RCC 7860 (cell line): Measurements from ENCODE around the gene SCFD2.
"Not testable (repeated sequence)": the region's sequence is repeated elsewhere in the genome, so short reads cannot be mapped to it uniquely, and the experiment has no call there.

ENCODE experiments used
- DNase-seq: peaks from one replicate; pipeline ENCODE4 v3.0.0-alpha.2; 2015; ENCODE audit warnings: low spot score
- FAIRE-seq: peaks from 2 replicates; lab custom pipeline; 2012; peaks lifted over from hg19 to GRCh38; lab: Jason Lieb, UNC

Gene SCFD2

DNA sequence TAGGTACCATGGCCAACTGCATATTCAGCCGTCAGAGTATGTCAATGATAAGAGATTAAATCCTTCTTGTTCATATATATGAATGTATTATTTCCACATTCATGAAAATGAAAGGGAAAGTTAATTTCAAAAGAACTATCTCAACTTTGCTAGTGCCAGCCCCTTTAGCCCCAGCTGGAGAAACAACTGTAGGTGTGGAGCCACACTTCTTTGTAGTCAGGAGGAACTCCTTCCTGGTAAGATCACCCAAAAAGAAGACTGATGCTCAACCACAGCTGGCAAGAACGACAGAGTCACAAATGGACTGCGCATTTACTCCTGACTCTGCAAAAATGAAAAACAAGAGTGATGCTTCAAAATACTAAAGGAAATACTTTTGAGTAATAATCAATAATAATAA lies 367.4 kb downstream of the SCFD2 start:
- FAIRE-seq = no peak
- DNase-seq = no peak

DNA sequence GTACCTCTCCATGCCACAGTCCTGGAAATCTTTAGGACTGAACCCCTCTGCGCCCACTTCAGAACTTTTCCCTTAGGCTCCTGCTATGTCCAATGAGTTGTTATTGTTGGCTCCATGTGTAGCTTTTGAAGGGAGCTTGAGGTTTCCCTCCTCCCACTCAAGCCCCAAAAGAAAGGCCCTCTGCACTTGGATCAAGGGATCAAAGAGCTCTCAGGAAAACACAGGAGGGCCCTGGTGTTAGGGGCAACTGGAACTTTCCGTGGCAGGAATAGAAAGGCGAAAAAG lies 368.8 kb downstream of the SCFD2 start:
- FAIRE-seq (no peak), DNase-seq (no peak)

DNA sequence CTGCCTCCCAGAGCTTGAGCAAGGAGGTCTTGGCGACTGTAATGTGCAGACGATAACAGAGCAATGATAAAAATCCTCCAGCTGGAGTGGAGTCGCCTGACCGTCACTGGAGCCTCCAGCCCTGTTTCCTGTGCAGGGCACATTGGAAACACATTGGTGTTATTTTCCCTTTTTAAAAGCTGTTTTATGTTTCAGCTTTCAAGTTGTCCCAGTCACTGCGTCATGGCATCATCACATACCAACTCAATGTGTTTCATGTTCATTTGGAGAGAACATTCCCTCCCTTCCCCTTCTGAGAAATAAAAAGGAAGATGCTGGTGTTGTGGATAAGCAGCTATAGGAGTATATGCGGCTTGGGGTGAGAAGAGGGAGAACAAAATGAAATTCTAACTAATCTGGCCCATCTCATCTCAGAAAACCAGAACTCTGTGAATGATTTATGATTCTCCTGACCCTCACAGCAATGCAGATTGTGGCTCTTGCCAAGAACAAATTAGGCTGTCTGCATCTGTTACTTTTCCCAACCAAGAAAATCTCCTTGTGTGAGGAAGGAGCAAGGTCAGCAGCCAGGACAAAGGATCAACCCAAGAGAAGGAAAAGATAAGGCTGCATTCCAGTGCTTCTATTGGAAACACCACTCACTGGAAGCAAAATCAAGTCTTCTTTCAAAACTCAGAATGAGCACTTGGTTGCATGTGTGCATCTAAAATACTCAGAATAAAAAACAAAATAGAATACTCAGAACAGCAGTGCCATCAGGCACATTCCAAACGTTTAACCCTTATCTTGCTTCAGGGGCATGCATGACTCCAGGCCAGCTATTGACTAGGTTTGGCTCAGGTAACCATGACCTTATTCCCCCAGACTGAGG lies 369.4 kb downstream of the SCFD2 start:
- no peak for DNase-seq
- no peak for FAIRE-seq

DNA sequence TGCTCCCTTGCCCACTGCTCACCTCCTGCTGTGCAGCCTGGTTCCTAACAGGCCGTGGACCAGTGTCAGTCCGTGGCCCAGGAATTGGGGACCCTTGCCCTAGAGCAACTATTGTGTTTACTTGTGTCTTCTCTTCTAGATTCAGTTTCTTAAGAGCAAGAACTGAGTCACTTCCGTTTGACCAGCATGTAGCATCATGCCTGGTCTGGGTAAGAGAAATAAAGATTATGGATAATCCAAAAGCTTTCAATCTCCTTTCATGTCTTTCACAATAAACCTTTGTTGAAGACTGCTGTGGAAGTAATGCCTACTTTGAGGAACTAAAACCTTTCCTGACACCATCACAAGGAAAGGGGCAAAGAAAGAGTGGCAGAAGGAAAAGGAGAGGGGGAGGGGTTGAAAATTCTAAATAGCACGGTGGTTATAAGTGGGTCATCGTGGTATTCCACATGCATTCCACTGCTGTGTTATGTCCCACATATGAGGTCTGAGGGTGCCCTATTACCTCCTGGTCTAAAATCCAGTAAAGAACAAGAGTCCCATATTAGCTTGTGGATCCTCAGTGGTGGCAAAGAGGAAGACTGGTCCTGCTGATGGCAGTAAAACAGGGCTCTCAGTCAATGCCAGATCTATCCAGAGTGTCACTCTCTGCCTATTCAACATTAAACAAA lies 370.4 kb downstream of the SCFD2 start:
- no peak for DNase-seq

DNA sequence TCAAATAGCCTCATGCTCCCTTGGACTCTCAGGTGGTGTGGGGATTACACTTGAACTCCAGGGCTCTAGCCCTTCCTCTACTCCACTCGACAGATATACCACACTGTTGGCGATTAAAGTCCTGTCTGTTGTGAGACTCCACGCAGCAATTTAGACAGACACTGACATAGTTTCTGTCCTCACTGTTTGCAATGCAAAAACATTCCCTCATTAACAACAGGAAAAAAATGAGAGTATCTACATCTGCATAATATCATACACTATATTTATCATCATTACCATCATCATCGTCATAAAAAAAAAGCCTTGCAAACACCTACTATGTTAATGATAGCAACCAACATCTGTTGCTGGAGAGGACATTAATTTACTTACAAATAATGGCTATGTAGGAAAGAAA lies 371.3 kb downstream of the SCFD2 start:
- FAIRE-seq = no peak
- DNase-seq = no peak

More for the DNA sequence above, 370.4 kb downstream of the SCFD2 start:
- FAIRE-seq = no peak

DNA sequence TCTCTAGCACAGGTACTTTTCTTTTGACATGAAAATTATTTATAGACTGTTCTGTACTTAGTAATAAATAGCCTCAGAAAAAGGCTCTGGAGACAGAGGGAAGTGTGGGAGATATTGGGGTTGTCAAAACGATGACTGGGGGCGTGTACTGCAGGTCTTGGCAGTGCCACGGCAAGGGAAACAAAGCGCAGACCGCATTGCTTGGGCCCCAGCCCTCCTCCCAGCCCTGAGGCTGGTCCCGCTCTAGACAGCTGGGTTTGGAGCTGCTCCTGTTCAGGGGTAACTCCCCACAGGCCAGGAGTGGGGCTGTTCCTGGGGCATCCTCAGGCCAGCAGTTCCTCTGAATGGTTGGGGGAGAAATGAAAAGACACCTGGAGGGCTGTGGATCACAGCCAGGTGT lies 372.1 kb downstream of the SCFD2 start:
- FAIRE-seq = no peak
- no peak for DNase-seq

DNA sequence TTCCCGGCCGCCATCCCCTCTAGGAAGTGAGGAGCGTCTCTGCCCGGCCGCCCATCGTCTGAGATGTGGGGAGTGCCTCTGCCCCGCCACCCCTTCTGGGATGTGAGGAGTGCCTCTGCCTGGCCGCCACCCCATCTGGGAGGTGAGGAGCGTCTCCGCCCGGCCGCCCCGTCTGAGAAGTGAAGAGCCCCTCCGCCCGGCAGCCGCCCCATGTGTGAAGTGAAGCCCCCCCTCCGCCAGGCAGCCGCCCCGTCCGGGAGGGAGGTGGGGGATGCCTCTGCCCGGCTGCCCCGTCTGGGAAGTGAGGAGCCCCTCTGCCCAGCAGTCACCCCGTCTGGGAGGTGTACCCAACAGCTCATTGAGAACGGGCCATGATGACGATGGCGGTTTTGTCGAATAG lies 373.3 kb downstream of the SCFD2 start:
- not testable (repeated sequence) for DNase-seq, FAIRE-seq

DNA sequence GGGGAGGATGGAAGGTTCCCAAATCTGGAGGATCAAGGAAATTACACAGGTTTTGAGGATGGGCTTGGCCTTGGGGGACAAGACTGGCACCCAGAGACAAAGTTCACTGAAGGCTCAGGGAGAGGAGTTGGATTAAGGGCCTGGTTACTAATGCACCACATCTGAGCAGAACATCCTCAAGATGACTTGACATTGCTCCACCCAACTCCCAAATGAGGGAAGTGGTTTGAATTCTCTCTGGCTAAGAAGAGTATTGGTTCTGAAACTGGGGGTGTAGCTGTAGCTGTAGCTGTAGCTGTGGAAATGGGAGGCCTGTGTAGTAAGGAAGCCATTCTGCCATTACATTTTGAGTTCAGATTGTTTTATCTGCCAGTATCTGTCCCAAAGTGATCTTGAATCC lies 374.4 kb downstream of the SCFD2 start:
- no peak for FAIRE-seq
- DNase-seq = no peak

DNA sequence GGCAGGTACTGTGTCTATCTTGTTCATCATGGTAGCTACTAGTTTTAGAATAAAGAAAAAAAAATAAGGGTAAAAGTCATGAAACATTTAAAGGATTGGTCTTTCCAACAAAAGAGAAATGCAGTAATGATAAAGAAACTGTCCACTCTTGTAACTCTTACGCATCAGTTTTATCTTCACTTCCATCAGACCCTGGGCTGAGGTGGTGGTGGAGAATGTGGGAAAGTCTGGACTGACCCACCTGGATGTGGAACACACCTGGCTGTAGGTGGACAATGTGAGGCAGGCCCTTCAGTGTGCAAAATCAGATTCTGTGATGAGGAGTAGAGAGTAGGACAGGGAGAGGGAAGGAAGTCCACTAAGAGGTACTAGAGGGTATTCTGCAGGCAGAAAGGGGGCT lies 375.2 kb downstream of the SCFD2 start:
- DNase-seq = no peak
- no peak for FAIRE-seq

DNA sequence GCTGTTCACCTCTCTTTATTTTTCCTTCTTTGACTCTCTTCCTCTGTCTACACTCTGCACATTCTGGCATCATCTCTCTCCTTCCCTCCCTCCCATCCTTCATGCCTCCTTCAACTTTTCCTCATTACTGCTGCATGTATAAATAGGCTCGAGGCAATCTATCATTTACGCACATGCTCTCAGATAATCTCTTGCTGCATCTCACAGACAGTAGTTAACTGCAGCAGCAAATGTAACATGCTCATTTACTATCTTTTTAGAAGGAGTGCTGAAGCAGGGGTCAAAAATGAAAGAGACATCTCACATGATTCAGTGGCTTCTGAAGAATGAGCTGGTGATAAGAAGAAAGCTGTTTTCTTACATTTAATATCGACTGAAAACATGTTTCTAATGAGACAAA lies 376.0 kb downstream of the SCFD2 start:
- FAIRE-seq (no peak), DNase-seq (no peak)

DNA sequence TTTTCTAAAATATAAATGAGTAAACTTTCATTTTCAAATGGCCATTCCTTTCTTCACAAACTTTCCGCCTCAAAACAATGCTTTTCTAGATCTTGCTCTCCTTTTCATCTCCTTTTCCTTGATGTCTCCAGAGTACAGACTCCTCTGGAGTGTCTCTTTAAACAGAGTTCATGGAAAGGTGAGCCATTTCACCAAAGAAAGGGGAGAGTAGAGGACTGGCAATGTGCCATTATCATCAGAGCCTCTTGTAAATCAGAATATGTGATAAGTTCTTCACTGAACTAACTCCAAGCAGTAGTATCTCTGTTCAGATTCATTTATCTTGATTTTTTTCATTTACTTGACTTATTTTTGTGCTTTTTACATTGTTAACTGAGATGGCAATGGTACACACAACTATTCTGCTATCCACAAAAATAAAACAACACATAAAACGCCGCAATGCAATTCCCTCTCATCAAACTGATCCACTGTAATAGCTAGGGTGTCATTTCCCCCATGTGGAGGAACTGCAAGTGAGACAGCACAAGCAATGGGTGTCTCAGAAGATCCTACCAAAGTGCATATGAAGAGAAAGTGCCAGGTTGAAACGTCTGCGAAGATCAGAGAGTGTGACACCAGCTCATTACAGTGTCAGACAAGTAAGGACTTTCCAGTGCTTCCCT lies 378.3 kb downstream of the SCFD2 start:
- FAIRE-seq (no peak), DNase-seq (no peak)

DNA sequence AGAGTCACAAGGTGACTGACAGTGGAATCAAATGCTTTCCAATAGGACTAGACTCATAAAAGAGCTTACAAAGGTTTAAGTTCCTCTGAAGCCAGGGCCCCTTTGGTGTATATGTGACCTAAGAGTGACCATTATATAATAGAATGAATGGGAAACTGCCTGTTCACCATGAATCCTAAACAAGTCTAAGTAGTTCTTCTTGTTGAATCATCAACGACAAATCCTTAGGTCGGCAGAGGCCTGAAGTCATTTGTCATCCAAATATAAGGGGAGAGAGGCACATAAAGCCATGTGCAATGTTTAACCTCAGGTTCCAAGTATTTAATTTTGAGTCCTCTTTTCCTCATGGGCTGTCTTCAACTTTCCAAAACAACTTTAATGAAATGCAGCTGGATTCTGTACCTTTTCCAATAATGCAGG lies 381.4 kb downstream of the SCFD2 start:
- peak; percentile 37 for DNase-seq
- no peak for FAIRE-seq

DNA sequence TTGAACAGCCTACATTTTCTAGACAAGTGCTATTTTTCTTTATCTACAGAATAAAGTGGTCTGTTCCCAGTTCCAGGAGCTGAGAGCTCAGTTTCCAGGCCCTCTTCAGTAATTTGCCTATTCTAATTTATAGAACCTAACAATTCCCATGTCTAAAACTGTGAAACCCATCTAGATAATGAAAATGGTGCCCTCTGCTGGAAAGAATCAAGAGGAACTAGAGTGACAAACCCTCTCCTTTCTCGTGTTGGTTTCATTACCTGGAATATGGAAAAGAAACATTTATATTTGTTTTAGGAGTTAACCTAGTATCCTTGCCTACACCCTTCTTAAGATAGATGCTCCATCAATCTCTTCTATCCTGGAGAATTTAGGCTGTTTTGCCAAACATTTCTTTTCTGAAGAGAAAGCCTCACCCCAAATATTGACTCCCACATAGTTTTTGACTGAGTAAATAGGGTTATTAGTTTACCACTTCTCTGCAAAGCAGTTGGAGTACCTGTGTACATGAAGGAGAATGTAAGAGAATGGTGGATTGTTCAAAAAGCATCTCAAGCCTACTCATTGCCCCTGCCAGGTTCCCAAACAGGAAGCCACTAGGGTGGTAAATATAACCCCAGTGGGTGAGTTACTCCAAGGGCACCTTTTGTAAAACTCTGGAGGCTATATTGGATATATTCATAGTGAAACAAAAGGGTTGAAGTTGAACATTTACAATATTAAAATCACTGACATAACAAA lies 382.1 kb downstream of the SCFD2 start:
- peak; percentile 62 for FAIRE-seq

DNA sequence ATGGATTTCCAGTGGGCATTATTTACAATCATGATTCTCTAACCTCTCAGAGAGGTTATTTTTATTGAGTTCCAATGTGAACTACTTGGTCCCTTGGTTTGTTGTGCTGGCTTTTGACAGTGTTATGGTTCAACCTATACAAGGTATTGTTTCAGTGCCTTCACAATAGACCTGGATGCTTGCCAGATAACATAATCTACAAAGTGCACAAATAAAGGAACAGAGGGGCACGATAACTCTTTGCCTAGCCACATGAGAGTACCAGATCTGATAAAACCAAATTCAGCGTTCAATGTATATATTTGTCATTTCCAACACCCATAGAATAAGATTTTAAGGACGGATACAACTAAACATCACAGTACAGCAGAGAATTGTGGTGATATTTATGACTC lies 382.9 kb downstream of the SCFD2 start:
- FAIRE-seq = no peak
- DNase-seq = no peak

More for the DNA sequence above, 382.1 kb downstream of the SCFD2 start:
- peak; percentile 55 for DNase-seq

DNA sequence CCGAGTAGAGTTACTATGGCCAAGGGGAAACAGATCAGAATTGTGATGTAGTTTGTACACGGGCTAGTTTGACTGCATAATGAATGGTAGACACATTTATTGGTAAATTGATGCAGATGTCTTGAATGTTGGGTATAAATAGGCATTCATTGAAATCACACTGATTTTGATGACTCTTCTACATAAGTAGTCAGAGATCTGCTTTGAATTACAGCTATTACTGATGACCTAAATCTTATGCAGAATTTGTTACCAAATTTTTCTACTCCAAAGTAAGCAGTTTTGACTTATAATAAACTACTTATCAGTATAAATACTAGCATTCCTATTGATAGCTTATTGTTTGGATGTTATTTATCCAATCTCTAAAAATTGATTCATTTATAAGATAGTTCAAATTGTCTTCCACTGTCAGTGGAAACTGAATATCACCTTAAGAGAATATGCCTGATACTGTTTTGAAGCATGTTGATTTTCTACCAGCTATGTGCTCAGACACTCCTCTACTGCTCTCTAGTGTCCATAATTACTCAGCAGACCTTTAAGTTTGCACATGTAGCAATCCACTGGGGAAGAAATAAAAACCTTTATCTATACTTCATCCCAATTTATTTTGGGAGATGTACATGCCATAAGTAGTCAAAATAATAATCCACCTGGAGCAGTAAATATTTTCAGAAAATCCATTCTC lies 383.5 kb downstream of the SCFD2 start:
- FAIRE-seq (peak; percentile 24), DNase-seq (peak; percentile 39)

DNA sequence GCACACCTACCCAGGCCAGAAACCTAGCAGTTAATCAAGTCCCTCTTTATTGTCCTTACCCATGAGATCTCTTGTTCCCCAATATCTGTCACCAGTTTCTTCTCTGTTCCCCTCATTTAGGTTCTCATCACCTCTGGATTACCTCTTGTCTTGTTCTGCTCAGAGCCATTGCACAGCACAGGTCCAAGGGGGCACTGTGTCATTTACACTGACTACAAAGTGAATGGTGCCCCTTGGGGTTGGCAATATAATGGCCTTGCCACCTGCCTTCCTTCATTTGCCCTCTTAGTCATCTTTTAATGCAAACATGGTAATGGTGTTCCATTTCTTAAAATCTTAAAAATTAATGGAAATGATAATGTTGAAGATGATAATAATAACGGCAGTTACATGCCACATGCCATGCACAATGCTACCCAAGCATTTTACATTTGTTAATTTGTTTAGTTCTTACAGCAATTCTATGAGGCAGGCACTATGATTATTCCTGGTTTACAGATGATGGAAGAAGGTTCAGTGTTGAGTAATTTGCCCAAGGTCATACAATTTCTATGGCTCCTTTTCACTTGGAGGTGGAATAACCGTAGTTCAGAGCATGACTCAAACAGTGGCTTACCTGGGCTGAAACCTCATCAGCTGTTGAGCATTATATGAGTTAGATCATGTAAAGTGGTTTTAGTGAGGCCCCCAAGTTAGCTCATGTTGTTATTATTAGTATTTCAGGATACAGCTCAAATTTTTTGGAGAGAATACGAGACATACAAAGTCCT lies 385.9 kb downstream of the SCFD2 start:
- DNase-seq (no peak), FAIRE-seq (no peak)

DNA sequence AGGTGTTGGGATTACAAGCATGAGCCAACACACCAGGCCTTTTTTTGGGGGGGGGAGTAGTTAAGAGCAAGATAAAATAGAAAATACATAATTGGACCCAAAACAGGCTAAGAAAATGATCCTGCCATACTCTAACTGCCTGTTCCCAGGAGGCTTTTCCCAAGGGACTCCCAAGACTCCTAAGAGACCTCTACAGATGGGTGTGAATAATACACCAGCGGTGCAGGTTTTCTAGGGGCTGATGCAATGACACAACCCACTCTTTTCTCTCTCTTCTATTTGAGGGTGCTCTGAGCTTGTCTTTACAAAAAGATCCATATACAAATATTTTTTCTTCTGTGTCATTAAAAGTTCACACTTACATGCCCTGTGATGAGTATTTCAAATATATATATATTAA lies 386.8 kb downstream of the SCFD2 start:
- DNase-seq (no peak), FAIRE-seq (no peak)

DNA sequence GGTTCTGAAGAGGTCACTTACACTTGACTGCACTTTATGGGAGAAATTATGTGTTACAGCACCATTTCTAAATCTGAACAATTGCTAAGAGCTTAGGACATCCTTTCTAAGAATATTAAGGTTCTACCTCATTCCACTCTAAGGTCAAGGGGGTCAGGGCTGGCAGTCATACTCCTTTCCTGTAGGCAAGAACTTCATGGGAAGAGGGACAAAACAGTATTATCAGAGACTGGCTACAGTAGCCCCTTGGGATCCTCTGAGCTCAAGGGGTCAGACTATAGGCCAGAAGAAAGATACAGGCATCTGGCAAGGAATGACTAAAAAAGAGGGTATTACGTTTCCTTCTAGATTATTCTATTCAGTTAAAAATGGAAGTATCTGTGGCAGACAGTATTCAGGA lies 388.6 kb downstream of the SCFD2 start:
- FAIRE-seq (no peak), DNase-seq (no peak)

DNA sequence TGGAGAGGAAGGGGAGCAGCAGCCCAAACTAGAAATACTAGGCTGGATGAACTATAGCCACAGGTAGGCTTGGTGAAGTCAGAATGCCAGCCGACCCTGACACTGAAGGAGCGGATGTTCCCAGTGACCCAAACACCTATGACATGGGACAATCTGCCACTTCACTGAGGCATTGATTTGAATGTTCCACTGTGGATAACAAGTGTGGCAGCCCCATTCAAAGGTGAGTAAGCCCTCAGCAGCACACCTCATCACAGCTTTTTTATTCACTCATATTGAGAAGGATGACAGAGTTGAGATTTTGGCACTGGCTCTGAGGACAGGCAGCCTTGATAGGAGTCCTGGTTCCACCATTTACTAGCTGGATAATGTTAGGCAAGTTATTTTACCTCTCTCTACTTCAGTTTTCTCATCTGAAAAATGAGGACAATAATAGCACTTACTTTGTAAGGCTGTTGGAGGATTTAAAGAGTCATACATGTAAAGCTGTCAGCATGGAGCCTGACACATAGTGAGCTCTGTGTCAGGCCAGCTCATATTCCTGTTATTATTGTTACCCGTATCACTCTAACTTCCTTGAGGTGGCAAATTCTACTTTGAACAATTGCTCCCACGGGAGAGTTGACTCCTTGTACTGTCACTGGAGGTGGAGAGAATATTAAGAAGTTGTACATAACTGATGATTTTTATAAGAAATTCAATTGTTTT lies 389.2 kb downstream of the SCFD2 start:
- DNase-seq (no peak), FAIRE-seq (no peak)
